Right ventricle myocardium superior (tissue), 1 donor: ENCODE results near the gene GNB1L. TPM values are rescaled to one million over a fixed set of nuclear protein-coding genes. Genes with fewer than 3 reads are reported as not detected.

ENCODE experiments used
- ATAC-seq: fragments of 200-7000 bp; cut with Tn5 transposase; one replicate; pipeline ENCODE4 v1.9.1; 2020; ENCODE audit warnings: mild to moderate bottlenecking; ENCODE audit not compliant: poor library complexity
- DNase-seq: peaks from one replicate; pipeline ENCODE4 v3.0.0-alpha.2; 2020
- intact Hi-C: fragments of 100-400 bp; cut with DNase I; formaldehyde crosslinking; loops from one replicate; pipeline ENCODE4 v1.11.2; 2022
- total RNA-seq: library from RNA; stranded (reverse); fragmentation: NEBNext Ultra II Directional; extraction: Animal tissue kit (Norgen Biotek cat#: 25700); gene quantifications from one replicate; pipeline ENCODE4 v1.2.1, GENCODE V29; 2021
- donor health status: DM: no; HTN: yes; CAD: no; lungs with severe emphysema.

GNB1L gene
- total RNA-seq, 1 donor from 2014 or later, result 2.5 TPM

GRCh38 chr22:19879246-19879570, 24.5 kb upstream of the GNB1L start:
- DNase-seq, result no peak
- intact Hi-C loops, result no loop called here
- no peak for ATAC-seq

- DNase-seq (no peak), ATAC-seq (no peak)
- intact Hi-C loops, result no loop called here
These were observed 24.0 kb upstream of the GNB1L start for GRCh38 chr22:19878461-19879245.

- DNase-seq (peak; percentile 26), ATAC-seq (no peak)
- intact Hi-C loops, result no loop called here
These were observed 23.1 kb upstream of the GNB1L start for GRCh38 chr22:19877626-19878339.

- ATAC-seq (no peak), DNase-seq (peak; percentile 31)
- intact Hi-C loops, result no loop called here
These were observed 22.4 kb upstream of the GNB1L start for GRCh38 chr22:19876941-19877625.

- intact Hi-C loops, result no loop called here
- ATAC-seq (no peak), DNase-seq (no peak)
These were observed 21.8 kb upstream of the GNB1L start for GRCh38 chr22:19876314-19876940.

- ATAC-seq (no peak), DNase-seq (peak; percentile 39)
- intact Hi-C loops, result no loop called here
These were observed 21.0 kb upstream of the GNB1L start for GRCh38 chr22:19875531-19876313.

GRCh38 chr22:19875061-19875530, 20.4 kb upstream of the GNB1L start:
- DNase-seq, result no peak
- ATAC-seq, result no peak

GRCh38 chr22:19874307-19875060, 19.8 kb upstream of the GNB1L start:
- peak; percentile 55 for DNase-seq
- ATAC-seq, result peak; percentile 62
- intact Hi-C loops, result no loop called here

More at GRCh38 chr22:19875061-19875530, 20.4 kb upstream of the GNB1L start:
- intact Hi-C loops, result no loop called here

- no peak for ATAC-seq
- DNase-seq, result no peak
- intact Hi-C loops, result no loop called here
These were observed 19.3 kb upstream of the GNB1L start for GRCh38 chr22:19873960-19874306.

- no peak for ATAC-seq
- peak; percentile 34 for DNase-seq
- intact Hi-C loops, result no loop called here
These were observed 18.7 kb upstream of the GNB1L start for GRCh38 chr22:19873138-19873959.

- intact Hi-C loops, result no loop called here
- ATAC-seq (no peak), DNase-seq (no peak)
These were observed 18.1 kb upstream of the GNB1L start for GRCh38 chr22:19872779-19873137.

- intact Hi-C loops, result no loop called here
- no peak for ATAC-seq
- DNase-seq, result no peak
These were observed 17.4 kb upstream of the GNB1L start for GRCh38 chr22:19871845-19872778.

GRCh38 chr22:19871023-19871844, 16.6 kb upstream of the GNB1L start:
- DNase-seq (peak; percentile 35), ATAC-seq (no peak)
- intact Hi-C loops, result no loop called here

GRCh38 chr22:19870153-19871022, 15.7 kb upstream of the GNB1L start:
- intact Hi-C loops, result no loop called here
- ATAC-seq (peak; percentile 32), DNase-seq (peak; percentile 40)
